Keratinocyte (primary cell): Measurements from ENCODE around the gene MDFI.

Experiments
- EZH2 ChIP-seq: IDR thresholded peaks from one replicate; pipeline ENCODE4 v1.6.1; 2012; ENCODE audit warnings: inconsistent platforms, mild to moderate bottlenecking, low read length, moderate library complexity
- TF ChIP-seq, protein P1 (sequence below), 3 experiments: IDR thresholded peaks in 1 of 3; conservative IDR thresholded peaks in 1 of 3; optimal IDR thresholded peaks in 1 of 3; 2 replicates in 2 of 3; 3 replicates in 1 of 3; pipeline versions ENCODE3 to v1.5.1; 2011; ENCODE audit warnings: low read length in 3 of 3, mild to moderate bottlenecking in 3 of 3, moderate library complexity in 2 of 3, control low read depth in 1 of 3, inconsistent platforms in 1 of 3; ENCODE audit not compliant: insufficient read depth in 2 of 3; ENCODE audit errors: extremely low read depth in 1 of 3

DNA sequence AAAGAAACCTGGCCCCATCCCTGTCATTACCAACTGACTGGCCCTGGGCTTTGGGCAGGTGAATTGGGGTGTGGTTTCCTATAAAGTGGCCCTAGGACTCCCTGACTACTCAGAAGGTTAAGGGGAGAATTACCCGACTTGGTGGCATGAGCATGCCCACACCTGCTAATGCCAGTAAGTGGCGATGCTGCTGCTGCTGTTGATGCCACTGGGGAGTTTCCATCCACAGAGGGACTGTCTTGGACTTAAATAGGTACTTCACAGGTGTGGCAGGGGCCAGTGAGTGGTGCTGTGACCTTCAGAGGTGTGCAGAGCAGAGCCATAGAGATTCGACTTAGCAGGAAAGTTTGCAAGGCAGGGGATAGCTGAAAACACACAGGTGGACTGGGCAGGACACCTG is 32.6 kb upstream of the MDFI start:
- TF ChIP-seq, protein P1, sequence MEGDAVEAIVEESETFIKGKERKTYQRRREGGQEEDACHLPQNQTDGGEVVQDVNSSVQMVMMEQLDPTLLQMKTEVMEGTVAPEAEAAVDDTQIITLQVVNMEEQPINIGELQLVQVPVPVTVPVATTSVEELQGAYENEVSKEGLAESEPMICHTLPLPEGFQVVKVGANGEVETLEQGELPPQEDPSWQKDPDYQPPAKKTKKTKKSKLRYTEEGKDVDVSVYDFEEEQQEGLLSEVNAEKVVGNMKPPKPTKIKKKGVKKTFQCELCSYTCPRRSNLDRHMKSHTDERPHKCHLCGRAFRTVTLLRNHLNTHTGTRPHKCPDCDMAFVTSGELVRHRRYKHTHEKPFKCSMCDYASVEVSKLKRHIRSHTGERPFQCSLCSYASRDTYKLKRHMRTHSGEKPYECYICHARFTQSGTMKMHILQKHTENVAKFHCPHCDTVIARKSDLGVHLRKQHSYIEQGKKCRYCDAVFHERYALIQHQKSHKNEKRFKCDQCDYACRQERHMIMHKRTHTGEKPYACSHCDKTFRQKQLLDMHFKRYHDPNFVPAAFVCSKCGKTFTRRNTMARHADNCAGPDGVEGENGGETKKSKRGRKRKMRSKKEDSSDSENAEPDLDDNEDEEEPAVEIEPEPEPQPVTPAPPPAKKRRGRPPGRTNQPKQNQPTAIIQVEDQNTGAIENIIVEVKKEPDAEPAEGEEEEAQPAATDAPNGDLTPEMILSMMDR (optimal IDR thresholded peaks at IDR 0.05 in 1 of 3, IDR thresholded peaks at IDR 0.05 in 1 of 3, conservative IDR thresholded peaks at IDR 0.05 in 1 of 3; ENCODE audit: extremely low read depth in 1 of 3, insufficient read depth in 2 of 3, low read length in 3 of 3): peak in 1 of 3 experiments; percentile 71
- no peak for TF ChIP-seq EZH2
